Activated B cell treated with CpG ODN at 0.5 μM for 24 hours (primary cell): ENCODE results near the gene PHTF2. TPM values are rescaled to one million over a fixed set of nuclear protein-coding genes. Genes with fewer than 3 reads are reported as not detected.
A peak's percentile ranks its signal among the peaks of the same experiment; 100 is the strongest.

ENCODE experiments used
- ATAC-seq: fragments of 200-7000 bp; cut with Tn5 transposase; one replicate; pipeline ENCODE4 v1.10.0; 2021; ENCODE audit warnings: low read depth, mild to moderate bottlenecking, moderate library complexity
- CTCF ChIA-PET: fragments of 350-600 bp; sonication (Branson Sonifier 250); formaldehyde crosslinking; loops from one replicate; lab custom pipeline; 2021; ENCODE audit warnings: antibody characterized with exemption; lab: Charles Lee
- POLR2A ChIA-PET: fragments of 350-600 bp; sonication (Branson Sonifier 250); formaldehyde crosslinking; loops from one replicate; lab custom pipeline; 2021; ENCODE audit warnings: antibody characterized with exemption; lab: Charles Lee
- DNase-seq: peaks from one replicate; pipeline ENCODE4 v3.0.0; 2022
- H3K27ac Mint-ChIP-seq: one replicate; pipeline ENCODE4 v1.8.0; 2020; ENCODE audit warnings: mixed read lengths
- H3K27me3 Mint-ChIP-seq: one replicate; pipeline ENCODE4 v1.8.0; 2021; ENCODE audit warnings: mixed read lengths
- H3K36me3 Mint-ChIP-seq: one replicate; pipeline ENCODE4 v1.8.0; 2021; ENCODE audit warnings: low read depth, mixed read lengths
- H3K4me1 Mint-ChIP-seq: one replicate; pipeline ENCODE4 v1.8.0; 2021; ENCODE audit warnings: mixed read lengths
- H3K4me3 Mint-ChIP-seq: one replicate; pipeline ENCODE4 v1.8.0; 2020; ENCODE audit warnings: mild to moderate bottlenecking, mixed read lengths
- H3K9me3 Mint-ChIP-seq: one replicate; pipeline ENCODE4 v1.8.0; 2020; ENCODE audit warnings: mixed read lengths
- intact Hi-C: fragments of 100-400 bp; cut with micrococcal nuclease; formaldehyde crosslinking; loops from one replicate; pipeline ENCODE4 v1.15.1; 2024
- total RNA-seq: library from RNA; stranded (reverse); gene quantifications from 2 replicates; pipeline ENCODE4 v1.2.3, GENCODE V29; 2022
- TF ChIP-seq, protein P1 (sequence below): fragments of 200-600 bp; IDR thresholded peaks from one replicate; pipeline ENCODE4 v1.8.0; 2022; ENCODE audit warnings: antibody characterized with exemption, mild to moderate bottlenecking

PHTF2 gene
- total RNA-seq, 1 donor from 2014 or later: 38.9 TPM

DNA sequence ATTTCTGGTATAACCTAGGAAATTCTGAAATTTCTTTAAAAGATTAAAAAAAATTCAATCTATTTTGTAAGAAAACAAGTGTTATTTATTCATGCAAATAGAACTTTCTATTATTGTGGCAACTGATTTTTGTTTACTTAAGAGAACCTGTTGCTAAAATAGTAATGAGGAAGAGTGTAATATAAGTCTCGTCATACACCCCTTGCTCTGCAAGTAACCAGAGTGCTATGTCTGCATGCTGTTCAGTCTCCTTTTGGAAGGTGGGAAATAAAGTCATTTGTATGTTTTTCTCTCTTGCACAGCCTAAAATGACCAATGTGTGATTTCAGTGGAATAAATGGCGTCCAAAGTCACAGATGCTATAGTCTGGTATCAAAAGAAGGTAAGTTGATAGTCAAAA lies 41.3 kb downstream of the PHTF2 start:
- CTCF ChIA-PET: interaction anchor here (1.3 kb wide), 1 partner anchor 41 kb away, joined by 3 read pairs; no protein-coding TSS in a partner anchor
- ATAC-seq (no peak), DNase-seq (no peak)
- TF ChIP-seq, protein P1, sequence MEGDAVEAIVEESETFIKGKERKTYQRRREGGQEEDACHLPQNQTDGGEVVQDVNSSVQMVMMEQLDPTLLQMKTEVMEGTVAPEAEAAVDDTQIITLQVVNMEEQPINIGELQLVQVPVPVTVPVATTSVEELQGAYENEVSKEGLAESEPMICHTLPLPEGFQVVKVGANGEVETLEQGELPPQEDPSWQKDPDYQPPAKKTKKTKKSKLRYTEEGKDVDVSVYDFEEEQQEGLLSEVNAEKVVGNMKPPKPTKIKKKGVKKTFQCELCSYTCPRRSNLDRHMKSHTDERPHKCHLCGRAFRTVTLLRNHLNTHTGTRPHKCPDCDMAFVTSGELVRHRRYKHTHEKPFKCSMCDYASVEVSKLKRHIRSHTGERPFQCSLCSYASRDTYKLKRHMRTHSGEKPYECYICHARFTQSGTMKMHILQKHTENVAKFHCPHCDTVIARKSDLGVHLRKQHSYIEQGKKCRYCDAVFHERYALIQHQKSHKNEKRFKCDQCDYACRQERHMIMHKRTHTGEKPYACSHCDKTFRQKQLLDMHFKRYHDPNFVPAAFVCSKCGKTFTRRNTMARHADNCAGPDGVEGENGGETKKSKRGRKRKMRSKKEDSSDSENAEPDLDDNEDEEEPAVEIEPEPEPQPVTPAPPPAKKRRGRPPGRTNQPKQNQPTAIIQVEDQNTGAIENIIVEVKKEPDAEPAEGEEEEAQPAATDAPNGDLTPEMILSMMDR: no peak
- peaks cover 18% of the 10 kb centered on the region for H3K36me3 Mint-ChIP-seq
- H3K4me3 Mint-ChIP-seq: peak overlapping the region; percentile 60
- peaks cover 3% of the 10 kb centered on the region for H3K9me3 Mint-ChIP-seq
- H3K4me1 Mint-ChIP-seq: peaks cover 54% of the 10 kb centered on the region
- intact Hi-C loops: loop anchor here (2.0 to 5.0 kb wide), 3 partner anchors 13 to 43 kb away; partner anchors contain the start of genes PHTF2 and TMEM60
- POLR2A ChIA-PET: no interaction called here
- H3K27ac Mint-ChIP-seq: peak overlapping the region; percentile 41
- no peaks in the 10 kb centered on the region for H3K27me3 Mint-ChIP-seq

DNA sequence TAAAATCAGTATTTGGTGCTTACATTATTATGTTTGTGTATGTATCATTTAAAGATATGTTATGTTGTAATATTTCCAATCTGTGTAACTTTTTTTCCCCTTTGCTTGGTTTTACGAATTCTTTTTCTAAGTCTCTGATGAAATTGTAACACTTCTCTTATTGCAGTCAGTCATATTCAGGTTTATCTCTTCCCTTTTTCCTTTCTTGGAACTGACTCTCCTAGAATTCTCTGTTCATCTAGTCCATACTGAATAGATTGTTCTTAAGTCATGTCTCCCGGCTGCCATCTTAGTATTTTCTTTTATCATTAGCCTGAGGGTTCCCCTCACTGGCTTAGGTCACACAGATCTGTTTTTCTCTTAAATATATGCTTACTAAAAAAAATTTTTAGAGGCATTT lies 44.6 kb downstream of the PHTF2 start:
- Mint-ChIP-seq H3K36me3 (peaks cover 34% of the 10 kb centered on the region), H3K27ac (no peak overlapping the region), H3K27me3 (no peaks in the 10 kb centered on the region), H3K4me1 (peaks cover 56% of the 10 kb centered on the region), H3K4me3 (no peak overlapping the region), H3K9me3 (no peaks in the 10 kb centered on the region)
- CTCF ChIA-PET: interaction anchor here (1.4 kb wide), 1 partner anchor 11 kb away, joined by 3 read pairs; no protein-coding TSS in a partner anchor
- DNase-seq: no peak
- ATAC-seq: no peak
- intact Hi-C loops: loop anchor here (1.0 kb wide), 1 partner anchor 9 kb away; no protein-coding TSS in a partner anchor
- TF ChIP-seq, protein P1: no peak
- POLR2A ChIA-PET: no interaction called here

DNA sequence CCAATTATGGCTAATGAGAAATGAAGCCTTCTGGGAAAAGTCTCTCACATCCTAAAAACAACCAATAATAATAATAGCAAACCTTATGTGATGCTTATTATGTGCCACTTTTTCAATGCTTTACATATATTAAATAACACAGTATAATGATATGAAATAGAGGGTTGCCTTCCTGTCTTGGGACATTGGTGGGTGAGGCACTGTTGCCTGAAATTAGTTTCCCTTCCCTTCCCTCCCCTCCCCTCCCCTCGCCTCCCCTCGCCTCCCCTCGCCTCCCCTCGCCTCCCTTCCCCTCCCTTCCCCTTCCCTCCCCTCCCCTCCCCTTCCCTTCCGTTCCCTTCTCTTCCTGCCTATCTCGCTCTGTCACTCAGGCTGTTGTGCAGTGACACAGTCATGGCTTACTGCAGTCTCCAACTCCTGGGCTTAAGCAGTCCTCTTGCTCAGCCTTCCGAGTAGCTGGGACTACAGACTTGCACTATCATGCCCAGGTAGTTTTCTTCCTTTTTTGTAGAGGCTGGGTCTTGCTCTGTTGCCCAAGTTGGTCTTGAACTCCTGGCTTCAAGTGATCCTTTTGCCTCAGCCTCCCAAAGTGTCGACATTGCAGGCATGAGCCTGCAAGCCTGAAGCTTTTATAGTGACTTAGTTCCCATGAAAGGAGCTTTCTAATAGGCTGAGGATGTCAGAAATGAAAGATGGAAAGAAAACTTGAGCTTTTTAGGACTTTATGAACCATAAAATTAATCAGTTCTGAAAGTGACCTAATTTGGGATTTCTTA lies 47.9 kb downstream of the PHTF2 start:
- Mint-ChIP-seq H3K27me3 (no peaks in the 10 kb centered on the region), H3K4me3 (no peak overlapping the region), H3K27ac (no peak overlapping the region), H3K4me1 (peaks cover 53% of the 10 kb centered on the region), H3K9me3 (no peaks in the 10 kb centered on the region), H3K36me3 (peaks cover 49% of the 10 kb centered on the region)
- ChIA-PET POLR2A (interaction anchor here (0.6 kb wide), 1 partner anchor 1962 kb away, joined by 4 read pairs; no protein-coding TSS in a partner anchor), CTCF (no interaction called here)
- ATAC-seq (no peak), DNase-seq (no peak)
- TF ChIP-seq, protein P1: no peak
- intact Hi-C loops: no loop called here

DNA sequence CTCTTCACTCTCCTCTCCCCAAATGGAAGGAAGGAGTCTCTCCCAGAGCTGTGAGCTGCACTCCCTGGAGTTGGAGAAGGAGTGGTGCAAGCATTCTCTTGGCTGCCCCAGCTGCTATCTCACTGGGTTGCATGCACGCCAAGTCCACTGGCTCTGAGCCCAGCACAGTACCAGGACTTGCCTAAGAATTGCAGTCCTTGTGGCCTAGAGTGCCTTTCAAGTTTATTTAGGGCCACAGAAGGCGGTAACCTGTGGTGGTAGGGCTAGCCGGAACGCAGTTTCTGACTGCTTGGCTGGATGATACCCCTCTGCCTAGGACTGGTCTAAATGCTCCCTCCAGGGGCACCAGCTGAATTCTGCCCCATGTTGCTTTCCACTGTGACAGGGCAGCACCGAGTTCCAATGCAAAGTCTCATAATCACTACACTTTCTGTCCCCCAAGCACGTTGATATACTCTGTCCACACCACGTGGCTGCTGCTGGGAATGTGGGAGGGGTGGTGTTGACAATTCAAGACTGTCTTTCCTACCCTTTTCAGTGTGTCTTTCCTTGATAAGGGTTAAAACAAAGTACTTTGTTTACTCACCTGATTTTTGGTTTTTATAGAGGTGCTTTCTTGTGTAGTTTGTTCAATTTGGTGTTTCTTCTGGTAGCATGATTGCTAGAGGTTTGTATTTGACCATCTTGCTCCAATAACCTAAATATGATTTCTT lies 57.0 kb downstream of the PHTF2 start:
- intact Hi-C loops: no loop called here
- ATAC-seq: no peak
- ChIA-PET POLR2A (interaction anchor here (1.2 kb wide), 1 partner anchor 11 kb away, joined by 3 read pairs; no protein-coding TSS in a partner anchor), CTCF (no interaction called here)
- no peak overlapping the region for H3K4me3 Mint-ChIP-seq
- H3K27ac Mint-ChIP-seq: no peak overlapping the region
- H3K27me3 Mint-ChIP-seq: no peaks in the 10 kb centered on the region
- H3K9me3 Mint-ChIP-seq: no peaks in the 10 kb centered on the region
- TF ChIP-seq, protein P1: no peak
- peaks cover 72% of the 10 kb centered on the region for H3K4me1 Mint-ChIP-seq
- peaks cover 31% of the 10 kb centered on the region for H3K36me3 Mint-ChIP-seq
- DNase-seq: no peak

DNA sequence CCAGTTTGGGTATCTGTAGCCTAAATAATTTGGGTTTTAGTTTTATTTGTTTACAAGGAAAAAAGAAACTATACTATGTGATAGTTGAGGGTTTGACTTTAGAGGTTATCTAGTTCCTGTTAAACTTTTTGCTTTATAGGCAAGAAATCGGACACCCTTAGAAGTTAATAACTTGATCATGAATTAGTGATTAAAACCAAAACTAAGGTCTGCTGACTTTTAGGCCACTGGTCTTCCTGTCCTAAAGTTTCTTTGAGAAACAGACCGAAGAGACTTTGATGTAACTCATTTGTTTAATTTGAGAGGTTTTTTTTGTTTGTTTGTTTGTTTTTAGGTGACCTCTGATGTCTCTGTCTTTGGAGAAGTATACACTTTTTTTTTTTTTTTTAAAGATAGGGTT lies 59.7 kb downstream of the PHTF2 start:
- peak overlapping the region; percentile 33 for H3K4me3 Mint-ChIP-seq
- ChIA-PET POLR2A (no interaction called here), CTCF (no interaction called here)
- TF ChIP-seq, protein P1: no peak
- no peaks in the 10 kb centered on the region for H3K27me3 Mint-ChIP-seq
- no peaks in the 10 kb centered on the region for H3K9me3 Mint-ChIP-seq
- H3K4me1 Mint-ChIP-seq: peaks cover 62% of the 10 kb centered on the region
- peak overlapping the region; percentile 72 for H3K27ac Mint-ChIP-seq
- ATAC-seq: no peak
- peaks cover 20% of the 10 kb centered on the region for H3K36me3 Mint-ChIP-seq
- intact Hi-C loops: loop anchor here (1.0 kb wide), 2 partner anchors 48 to 60 kb away; partner anchors contain the start of genes PHTF2 and TMEM60
- DNase-seq: no peak
